Activated naive CD4-positive, alpha-beta T cell treated with anti-CD3 and anti-CD28 coated beads, Interleukin-2, amount 50 U/mL, for 72 hours (primary cell): ENCODE results near the gene NKAP. TPM values are rescaled to one million over a fixed set of nuclear protein-coding genes. Genes with fewer than 3 reads are reported as not detected.
"Not testable (repeated sequence)": the region's sequence is repeated elsewhere in the genome, so short reads cannot be mapped to it uniquely, and the experiment has no call there.

Experiments used
- ATAC-seq, 2 donors: fragments of 150-1000 bp; cut with Tn5 transposase; 2 replicates each; pipeline ENCODE4 v1.10.0; 2021; ENCODE audit warnings: mild to moderate bottlenecking in 2 of 2, moderate library complexity in 2 of 2
- DNase-seq, 2 donors: peaks; one replicate each; pipeline ENCODE4 v3.0.0; 2021 to 2022; ENCODE audit warnings: low spot score in 2 of 2
- H3K27ac Mint-ChIP-seq, 2 donors: one replicate each; pipeline ENCODE4 v1.8.0; 2022; ENCODE audit warnings: mild to moderate bottlenecking in 2 of 2, mixed read lengths in 2 of 2
- H3K36me3 Mint-ChIP-seq, 2 donors: one replicate each; pipeline ENCODE4 v1.8.0; 2022; ENCODE audit warnings: mixed read lengths in 2 of 2
- H3K9me3 Mint-ChIP-seq, 2 donors: one replicate each; pipeline ENCODE4 v1.8.0; 2022; ENCODE audit warnings: mixed read lengths in 2 of 2
- total RNA-seq, 2 donors: library from RNA; stranded (reverse); gene quantifications; one replicate each; pipeline ENCODE4 v1.2.3, GENCODE V29; 2022

Gene NKAP
- total RNA-seq: 10 to 100 TPM in 1 of 2 donors, 1 to 10 TPM in 1; 8.8 to 11.4 TPM

DNA sequence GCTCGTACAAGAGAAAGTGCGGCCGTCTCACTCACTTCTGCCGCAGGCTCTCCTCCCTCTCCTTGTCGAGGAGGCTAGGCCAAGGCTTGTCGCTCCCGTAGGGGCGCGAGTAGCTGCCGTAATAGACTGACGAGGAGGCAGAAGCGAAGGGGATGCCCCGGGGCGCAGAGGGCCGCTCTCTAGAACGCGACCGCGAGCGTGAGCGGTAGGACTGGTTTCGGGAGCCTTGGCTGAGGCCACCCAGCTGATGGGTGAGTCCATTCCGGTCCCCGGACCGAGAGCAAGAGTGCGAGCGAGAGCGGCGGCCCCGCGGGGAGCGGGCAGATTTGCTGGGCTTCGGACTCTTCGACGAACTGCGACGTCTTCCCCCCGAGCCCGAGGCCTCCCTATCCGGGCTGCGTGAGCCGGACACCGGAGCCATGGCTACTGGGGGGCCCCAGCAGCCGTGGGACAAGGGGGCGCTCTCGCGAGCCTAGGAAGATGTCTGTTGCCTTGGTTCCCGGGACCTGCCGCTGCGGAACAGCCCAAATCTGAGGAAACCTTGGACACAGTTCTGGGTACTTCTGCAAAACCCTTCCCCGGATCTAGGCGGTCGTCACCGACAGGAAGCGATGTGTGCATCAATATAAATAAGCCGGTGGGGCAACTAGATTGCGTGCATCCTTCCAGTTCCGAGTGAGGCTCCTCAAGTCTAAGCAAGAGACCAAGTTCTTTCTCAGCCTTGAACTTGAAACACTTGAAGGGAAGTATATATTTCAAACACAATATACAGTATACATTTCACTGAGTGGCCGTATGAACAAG lies at the start of gene NKAP:
Gene NKAP (minus strand): TSS at position 567 of the 804 bp plus-strand sequence. CDS start 146 bp downstream, at position 421.
- peaks cover 7 to 10% of the 10 kb centered on the region in 2 donors for H3K36me3 Mint-ChIP-seq
- H3K27ac Mint-ChIP-seq: peak within 1 kb of the TSS; percentile 97 to 98
- DNase-seq (peak; percentile 78 to 82), ATAC-seq (peak; percentile 89 to 95)
- H3K9me3 Mint-ChIP-seq: no peaks in the 10 kb centered on the region

DNA sequence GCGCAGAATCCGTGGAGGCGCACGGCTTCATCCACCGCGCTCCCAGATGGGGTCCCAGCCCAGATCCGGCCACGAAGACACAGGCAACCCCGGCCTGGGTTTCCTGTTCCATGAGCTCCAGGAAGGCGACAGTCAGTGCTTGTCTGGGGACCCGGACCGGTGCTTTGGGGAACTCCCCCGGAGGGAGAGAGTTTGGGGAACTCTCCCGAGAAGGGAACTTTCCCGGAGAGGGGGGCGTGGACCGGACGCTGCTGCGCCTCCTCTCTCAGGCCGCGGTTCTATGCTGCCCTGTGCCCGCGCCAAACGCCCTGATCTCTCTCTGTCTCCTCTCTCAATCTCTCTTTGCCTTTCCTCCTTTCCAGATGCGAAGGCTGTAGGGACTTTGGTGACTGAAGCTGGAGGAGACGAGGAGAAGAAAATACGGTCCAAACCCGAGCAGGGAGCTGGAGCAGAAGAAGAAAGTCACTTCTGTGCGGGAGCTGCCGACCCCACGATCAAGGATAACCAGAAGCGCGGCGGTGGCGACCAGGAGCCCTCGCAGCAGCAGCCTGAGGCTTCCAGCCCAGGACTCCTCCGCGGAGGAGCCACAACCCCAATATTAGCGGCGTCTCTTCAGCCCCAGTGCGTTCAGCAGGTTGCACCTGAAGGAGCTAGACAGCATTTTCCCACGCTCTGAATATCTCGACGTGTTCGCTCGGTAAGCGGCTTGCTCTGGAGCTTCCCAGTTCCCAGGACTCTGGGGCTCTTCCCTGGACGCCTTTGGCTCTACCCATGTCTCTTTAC lies 47.6 kb upstream of the NKAP start:
- DNase-seq (peak in 1 of 2 donors; percentile 6), ATAC-seq (peak; percentile 34 to 39)
- Mint-ChIP-seq H3K27ac (no peak overlapping the region), H3K36me3 (no peaks in the 10 kb centered on the region), H3K9me3 (no peaks in the 10 kb centered on the region)

GRCh38 chrX:119990556-119991004 lies 47.0 kb upstream of the NKAP start:
- no peak for DNase-seq
- ATAC-seq: peak in 1 of 2 donors; percentile 18
- H3K36me3 Mint-ChIP-seq: no peaks in the 10 kb centered on the region
- H3K27ac Mint-ChIP-seq: no peak overlapping the region
- no peaks in the 10 kb centered on the region for H3K9me3 Mint-ChIP-seq

- ATAC-seq: peak in 1 of 2 donors; percentile 47
- DNase-seq: no peak
- Mint-ChIP-seq H3K36me3 (no peaks in the 10 kb centered on the region), H3K27ac (no peak overlapping the region), H3K9me3 (no peaks in the 10 kb centered on the region)
Observed at GRCh38 chrX:119989905-119990555, 46.5 kb upstream of the NKAP start.

DNA sequence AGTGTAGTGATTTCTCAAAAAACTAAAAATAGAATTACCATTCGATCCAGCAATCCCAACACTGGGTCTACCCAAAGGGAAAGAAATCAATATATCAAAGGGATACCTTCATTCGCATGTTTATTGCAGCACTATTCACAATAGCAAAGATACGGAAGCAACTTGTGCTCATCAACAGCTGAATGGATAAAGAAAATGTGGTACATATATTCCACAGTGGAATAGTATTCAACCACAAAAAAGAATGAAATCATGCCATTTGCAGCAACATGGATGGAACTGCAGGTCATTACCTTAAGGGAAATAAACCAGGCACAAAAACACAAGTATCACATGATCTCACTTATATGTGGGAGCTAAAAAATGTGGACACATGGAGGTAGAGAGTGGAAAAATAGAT lies 42.7 kb upstream of the NKAP start:
- Mint-ChIP-seq H3K27ac (no peak overlapping the region), H3K36me3 (no peaks in the 10 kb centered on the region), H3K9me3 (no peaks in the 10 kb centered on the region)
- ATAC-seq (no peak), DNase-seq (no peak)

GRCh38 chrX:119984652-119985051 lies 41.1 kb upstream of the NKAP start:
- ATAC-seq: no peak
- Mint-ChIP-seq H3K27ac (no peak overlapping the region), H3K9me3 (no peaks in the 10 kb centered on the region), H3K36me3 (no peaks in the 10 kb centered on the region)
- no peak for DNase-seq

DNA sequence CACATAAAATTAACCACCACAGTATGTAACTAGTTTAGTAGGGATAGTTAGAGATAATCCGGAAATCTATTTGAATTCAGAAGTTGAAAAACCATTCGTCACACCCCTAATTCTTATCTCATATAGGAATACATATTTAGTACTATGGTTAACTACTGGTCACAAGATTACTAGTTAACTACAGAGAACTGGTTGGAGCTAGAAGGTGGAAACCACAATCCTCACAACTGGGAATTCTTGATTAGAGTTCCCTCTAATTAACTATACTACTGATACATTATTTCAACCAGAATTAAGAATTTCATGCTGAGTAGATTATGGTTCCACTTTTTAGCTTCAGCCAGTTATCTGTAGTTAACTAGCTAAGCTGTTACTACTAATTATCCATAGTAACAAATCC lies 39.9 kb upstream of the NKAP start:
- Mint-ChIP-seq H3K27ac (no peak overlapping the region), H3K36me3 (no peaks in the 10 kb centered on the region), H3K9me3 (no peaks in the 10 kb centered on the region)
- ATAC-seq (no peak), DNase-seq (no peak)

- no peak for ATAC-seq
- H3K36me3 Mint-ChIP-seq: no peaks in the 10 kb centered on the region
- no peak for DNase-seq
- H3K27ac Mint-ChIP-seq: no peak overlapping the region
- no peaks in the 10 kb centered on the region for H3K9me3 Mint-ChIP-seq
Observed at GRCh38 chrX:119982145-119982544, 38.6 kb upstream of the NKAP start.

GRCh38 chrX:119981286-119982070 lies 37.9 kb upstream of the NKAP start:
- ATAC-seq (no peak), DNase-seq (peak in 1 of 2 donors; percentile 6)
- Mint-ChIP-seq H3K9me3 (no peaks in the 10 kb centered on the region), H3K27ac (no peak overlapping the region), H3K36me3 (no peaks in the 10 kb centered on the region)

DNA sequence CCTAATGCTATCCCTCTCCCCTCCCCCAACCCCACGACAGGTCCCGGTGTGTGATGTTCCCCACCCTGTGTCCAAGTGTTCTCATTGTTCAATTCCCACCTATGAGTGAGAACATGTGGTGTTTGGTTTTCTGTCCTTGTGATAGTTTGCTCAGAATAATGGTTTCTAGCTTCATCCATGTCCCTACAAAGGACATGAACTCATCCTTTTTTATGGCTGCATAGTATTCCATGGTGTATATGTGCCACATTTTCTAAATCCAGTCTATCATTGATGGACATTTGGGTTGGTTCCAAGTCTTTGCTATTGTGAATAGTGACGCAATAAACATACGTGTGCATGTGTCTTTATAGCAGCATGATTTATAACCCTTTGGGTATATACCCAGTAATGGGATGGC lies 33.6 kb upstream of the NKAP start:
- DNase-seq, ATAC-seq, H3K27ac Mint-ChIP-seq, H3K36me3 Mint-ChIP-seq, H3K9me3 Mint-ChIP-seq: not testable (repeated sequence)

DNA sequence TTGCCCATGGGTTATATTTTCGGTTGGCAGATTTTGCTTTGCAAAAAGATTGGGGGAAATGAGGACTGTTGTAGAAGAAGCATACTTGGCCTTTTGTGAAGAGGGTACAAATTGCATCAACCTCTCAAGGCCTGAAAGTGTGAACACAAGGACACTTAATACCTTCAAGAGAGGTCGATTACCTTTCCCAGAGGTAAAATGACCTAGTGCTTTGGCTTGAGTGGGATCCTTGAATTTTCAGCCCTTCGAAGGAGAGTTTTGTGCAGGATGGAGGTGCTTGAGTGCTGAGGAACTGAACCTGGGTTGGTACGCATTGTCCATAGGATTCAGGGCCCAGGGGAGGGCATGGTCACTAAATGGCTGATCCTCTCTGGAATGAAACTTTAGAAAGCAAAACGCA lies 27.6 kb upstream of the NKAP start:
- Mint-ChIP-seq H3K36me3 (no peaks in the 10 kb centered on the region), H3K9me3 (no peaks in the 10 kb centered on the region), H3K27ac (no peak overlapping the region)
- ATAC-seq (no peak), DNase-seq (no peak)

DNA sequence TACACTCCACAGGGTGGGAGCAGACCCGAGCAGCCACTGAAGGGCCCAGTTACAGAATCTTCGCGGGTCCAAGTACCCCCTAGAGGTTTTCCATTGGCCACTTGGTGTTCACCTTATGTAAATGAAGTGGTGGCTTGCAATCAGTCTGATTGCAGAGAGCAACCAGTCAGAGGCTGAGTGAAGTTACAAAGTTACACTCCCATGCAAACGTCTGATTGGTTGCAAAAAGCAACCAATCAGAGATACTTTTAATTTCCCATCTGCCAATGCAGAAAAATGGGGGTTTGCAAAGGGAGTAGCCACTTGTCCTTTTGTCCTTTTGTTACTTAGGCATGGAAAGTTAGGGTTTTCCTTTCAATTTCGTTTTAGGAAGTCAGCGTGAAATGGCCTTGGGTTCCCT lies 27.0 kb upstream of the NKAP start:
- Mint-ChIP-seq H3K27ac (no peak overlapping the region), H3K9me3 (no peaks in the 10 kb centered on the region), H3K36me3 (no peaks in the 10 kb centered on the region)
- no peak for ATAC-seq
- DNase-seq: no peak

DNA sequence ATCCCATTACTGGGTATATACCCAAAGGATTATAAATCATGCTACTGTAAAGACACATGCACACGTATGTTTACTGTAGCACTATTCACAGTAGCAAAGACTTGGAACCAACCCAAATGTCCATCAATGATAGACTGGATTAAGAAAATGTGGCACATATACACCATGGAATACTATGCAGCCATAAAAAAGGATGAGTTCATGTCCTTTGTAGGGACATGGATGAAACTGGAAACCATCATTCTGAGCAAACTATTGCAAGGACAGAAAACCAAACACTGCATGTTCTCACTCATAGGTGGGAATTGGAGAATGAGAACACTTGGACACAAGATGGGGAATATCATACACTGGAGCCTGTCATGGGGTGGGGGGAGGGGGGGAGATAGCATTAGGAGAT lies 23.3 kb upstream of the NKAP start:
- H3K9me3 Mint-ChIP-seq, DNase-seq, ATAC-seq, H3K27ac Mint-ChIP-seq, H3K36me3 Mint-ChIP-seq: not testable (repeated sequence)

DNA sequence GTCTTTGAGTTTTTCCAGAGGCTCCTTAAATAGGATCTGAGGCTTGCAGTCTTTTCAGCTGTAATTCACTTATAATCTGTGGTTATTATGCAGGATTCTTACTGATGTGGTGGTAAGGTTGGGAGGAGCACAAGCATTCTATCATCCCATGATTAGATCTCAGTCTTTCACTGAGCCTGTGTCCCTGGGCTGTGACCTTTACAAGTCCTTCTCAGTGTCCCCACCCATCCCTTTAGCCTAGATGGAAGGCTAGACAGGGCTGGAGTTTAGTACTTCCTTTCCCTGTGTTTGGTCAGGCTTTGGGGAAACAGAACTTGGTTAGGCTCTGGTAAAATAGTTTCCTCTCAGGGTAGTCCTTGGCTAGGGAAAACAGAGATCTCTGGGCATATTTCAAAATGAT lies 17.1 kb upstream of the NKAP start:
- no peaks in the 10 kb centered on the region for H3K9me3 Mint-ChIP-seq
- no peaks in the 10 kb centered on the region for H3K36me3 Mint-ChIP-seq
- no peak for DNase-seq
- ATAC-seq: no peak
- H3K27ac Mint-ChIP-seq: no peak overlapping the region

DNA sequence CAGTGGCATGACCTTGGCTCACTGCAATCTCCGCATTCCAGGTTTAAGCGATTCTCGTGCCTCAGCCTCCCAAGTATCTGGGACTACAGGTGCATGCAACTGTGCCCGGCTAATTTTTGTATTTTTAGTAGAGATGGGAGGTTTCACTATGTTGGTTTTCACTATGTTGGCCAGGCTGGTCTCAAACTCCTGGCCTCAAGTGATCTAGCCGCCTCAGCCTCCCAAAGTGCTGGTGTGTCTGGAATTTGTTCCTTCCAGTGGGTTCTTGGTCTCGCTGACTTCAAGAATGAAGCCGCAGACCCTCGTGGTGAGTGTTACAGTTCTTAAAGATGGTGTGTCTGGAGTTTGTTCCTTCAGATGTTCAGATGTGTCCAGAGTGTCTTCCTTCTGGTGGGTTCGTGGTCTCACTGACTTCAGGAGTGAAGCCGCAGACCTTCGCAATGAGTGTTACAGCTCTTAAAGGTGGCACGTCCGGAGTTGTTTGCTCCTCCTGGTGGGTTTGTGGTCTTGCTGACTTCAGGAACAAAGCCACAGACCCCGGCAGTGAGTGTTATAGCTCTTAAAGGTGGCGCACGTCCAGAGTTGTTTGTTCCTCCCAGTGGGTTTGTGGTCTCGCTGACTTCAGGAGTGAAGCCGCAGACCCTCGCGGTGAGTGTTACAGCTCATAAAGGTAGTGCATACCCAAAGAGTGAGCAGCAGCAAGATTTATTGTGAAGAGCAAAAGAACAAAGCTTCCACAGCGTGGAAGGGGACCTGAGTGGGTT lies 12.4 kb upstream of the NKAP start:
- DNase-seq (peak; percentile 18 to 76), ATAC-seq (peak; percentile 81 to 82)
- not testable (repeated sequence) for H3K9me3 Mint-ChIP-seq, H3K36me3 Mint-ChIP-seq
- H3K27ac Mint-ChIP-seq: peak overlapping the region in 1 of 2 donors; percentile 56

DNA sequence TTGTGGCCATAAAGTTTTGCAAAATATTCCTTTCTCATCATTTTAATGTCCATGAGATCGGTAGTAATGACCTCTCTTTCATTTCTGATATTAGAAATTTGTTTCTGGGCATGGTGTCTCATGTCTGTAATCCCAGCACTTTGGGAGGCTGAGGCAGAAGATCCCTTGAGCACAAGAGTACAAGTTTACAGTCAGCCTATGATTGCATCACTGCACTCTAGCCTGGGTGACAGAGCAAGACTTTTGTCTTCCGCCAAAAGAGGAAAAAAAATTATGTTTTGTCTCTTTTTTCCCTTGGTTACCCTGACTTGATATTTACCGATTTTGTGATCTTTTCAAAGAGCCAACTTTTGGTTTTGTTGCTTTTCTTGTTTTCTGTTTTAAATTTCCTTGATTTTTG lies 10.8 kb upstream of the NKAP start:
- H3K36me3 Mint-ChIP-seq: no peaks in the 10 kb centered on the region
- H3K9me3 Mint-ChIP-seq: no peaks in the 10 kb centered on the region
- DNase-seq (no peak), ATAC-seq (no peak)
- no peak overlapping the region for H3K27ac Mint-ChIP-seq
